ENCODE measurements around the gene DENND6A.

DNA sequence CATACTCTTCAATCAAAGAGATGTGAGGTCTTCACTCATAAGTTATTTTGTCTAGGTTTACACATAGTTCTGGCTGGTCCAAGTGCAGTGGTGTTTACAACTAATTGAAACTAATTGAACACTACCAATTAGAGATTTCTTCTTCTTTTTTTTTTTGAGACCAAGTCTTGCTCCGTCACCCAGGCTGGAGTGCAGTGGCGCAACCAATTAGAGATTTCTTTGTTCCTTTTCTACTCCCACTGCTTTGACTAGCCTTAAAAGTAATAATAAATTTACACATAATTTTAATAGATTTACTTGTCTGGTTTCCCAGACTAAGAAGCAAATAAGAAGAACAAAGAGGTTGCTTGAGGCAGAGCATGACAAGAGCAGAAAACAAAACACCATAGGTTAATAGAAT, 6.7 kb upstream of the DENND6A start:
- TF ChIP-seq, protein P1, sequence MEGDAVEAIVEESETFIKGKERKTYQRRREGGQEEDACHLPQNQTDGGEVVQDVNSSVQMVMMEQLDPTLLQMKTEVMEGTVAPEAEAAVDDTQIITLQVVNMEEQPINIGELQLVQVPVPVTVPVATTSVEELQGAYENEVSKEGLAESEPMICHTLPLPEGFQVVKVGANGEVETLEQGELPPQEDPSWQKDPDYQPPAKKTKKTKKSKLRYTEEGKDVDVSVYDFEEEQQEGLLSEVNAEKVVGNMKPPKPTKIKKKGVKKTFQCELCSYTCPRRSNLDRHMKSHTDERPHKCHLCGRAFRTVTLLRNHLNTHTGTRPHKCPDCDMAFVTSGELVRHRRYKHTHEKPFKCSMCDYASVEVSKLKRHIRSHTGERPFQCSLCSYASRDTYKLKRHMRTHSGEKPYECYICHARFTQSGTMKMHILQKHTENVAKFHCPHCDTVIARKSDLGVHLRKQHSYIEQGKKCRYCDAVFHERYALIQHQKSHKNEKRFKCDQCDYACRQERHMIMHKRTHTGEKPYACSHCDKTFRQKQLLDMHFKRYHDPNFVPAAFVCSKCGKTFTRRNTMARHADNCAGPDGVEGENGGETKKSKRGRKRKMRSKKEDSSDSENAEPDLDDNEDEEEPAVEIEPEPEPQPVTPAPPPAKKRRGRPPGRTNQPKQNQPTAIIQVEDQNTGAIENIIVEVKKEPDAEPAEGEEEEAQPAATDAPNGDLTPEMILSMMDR (IDR thresholded peaks at IDR 0.05) = no peak
- TF ChIP-seq POLR2AphosphoS5 (IDR thresholded peaks at IDR 0.05) (no peak), EP300 (IDR thresholded peaks at IDR 0.05) (no peak)

All from sigmoid colon (tissue), 4 donors.